HK-2 (cell line): ENCODE measurements around the gene C20orf141.
"Not testable (repeated sequence)": the region's sequence is repeated elsewhere in the genome, so short reads cannot be mapped to it uniquely, and the experiment has no call there.

ENCODE experiments used
- DNase-seq: peaks from one replicate; pipeline ENCODE4 v3.0.0-alpha.2; 2018; ENCODE audit not compliant: unreplicated experiment

Gene C20orf141

DNA sequence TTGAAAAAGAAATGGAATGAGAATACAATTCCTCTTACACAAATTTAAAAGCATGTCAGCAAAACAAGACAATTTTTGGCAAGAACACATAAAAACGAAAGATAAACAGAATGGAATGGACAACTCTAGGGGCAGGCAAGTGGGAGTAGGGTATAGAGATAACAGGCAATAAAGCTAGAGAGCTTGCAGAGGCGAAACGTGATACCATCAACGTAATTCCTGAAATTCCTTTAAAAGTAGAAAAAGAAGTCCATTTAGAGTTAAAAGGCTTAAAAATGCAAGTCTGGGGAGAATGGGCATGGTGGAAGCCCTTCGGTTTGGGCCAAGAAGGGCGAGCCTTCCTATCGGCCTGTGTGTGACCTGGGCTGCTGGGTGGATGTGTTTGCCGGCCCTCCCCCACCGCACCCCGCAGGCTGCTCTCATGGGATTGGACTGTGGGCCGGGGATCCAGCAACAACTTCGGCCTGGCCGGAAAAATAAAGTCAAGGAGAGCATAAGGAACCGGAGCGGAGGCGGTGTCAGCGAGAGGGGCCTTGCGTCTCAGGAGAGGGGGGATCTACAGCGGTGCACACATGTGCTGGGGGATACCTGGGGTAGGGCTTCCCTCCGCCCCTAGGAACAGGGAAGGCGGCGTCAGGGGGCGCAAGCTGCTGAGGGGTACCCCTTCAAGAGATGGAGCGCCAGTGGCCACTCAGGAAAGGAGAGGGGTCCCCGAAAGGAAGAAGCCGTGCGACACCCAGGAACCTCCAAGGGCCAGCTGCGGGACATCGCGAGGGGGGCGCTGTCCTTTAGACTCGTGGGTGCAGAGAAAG lies 5.5 kb downstream of the C20orf141 start:
- no peak for DNase-seq

DNA sequence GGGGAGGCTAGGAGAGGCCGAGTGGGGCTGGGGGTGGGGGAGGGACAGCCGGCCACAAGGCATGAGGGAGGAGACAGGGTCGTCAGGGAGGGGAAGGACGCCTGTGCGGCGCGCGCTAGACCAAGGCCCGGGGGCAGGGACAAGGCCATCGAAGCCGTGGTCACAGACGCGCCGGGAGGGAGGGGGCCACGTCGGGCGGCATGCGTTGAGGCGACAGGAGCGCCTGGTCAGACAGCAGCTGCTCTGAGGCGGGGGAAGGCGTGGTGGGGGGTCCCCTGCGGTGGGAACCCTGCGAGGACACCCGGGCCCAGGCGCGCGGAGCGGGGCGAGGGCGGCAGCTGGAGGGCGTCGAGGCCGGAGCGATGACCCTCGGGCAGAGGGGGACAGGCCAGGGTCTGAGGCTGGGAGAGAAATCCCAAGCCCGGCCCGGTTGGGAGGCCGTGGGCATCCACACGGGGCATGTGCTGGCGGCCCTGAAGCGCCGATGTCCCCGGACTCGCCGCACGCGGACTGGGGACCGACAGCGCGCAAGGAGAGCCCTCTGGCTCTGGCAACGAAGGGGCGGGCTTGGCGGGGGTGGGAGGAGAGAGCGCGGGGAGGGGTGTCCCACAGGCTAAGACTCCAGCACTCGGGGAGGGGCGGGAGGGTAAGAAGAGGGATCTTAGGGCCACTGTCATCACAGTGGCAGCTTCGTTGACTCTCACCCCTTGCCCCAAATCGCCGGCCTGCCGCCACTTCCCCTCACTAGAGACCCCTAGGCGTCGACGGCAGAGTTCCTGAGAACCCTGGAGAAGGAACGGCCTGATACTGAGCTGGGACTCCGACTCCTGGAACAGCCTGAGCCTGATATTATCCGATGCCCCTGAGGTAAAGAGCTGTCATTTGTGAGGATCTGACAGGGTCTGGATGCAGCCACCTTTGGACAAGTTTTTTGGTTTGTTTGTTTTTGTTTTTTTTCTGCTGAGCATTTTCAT lies 6.4 kb downstream of the C20orf141 start:
- DNase-seq = no peak

DNA sequence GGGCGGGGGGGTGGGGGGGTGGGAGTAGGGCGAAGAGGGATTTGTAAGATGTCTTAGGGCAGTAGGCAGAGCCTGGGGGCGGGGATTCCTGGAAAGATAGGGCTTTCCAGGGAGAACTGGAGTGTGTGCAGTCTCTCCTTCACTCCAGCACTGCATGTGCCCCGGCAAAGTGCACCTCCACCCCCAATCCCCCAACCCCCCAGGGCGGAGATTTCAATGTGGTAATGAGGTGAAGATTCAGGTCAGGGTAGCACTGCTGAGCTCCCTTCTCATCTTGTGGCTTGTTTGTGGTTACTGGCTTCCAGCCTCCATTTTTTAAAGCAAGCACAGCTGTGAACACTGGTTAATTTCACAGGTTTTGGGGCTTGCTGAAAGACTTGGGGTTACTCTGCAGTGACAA lies 7.3 kb downstream of the C20orf141 start:
- no peak for DNase-seq

DNA sequence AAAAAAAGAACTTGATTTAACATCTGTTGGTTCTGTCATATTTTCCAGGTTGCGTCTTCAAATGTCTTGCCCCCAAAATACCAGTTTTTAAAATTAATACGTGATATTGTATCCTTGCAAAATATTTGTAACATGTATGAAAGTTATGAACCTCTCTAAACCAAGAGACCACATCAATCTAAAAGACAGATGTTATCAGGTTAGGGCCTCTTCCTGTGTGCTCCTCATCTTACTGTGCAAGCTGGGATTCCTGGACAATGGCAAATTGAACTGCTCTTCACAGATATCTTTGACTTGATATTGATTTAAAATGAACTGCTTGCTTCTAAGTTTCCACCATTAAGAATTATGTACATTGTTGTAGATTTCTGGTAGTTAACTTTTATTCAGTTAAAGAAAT lies 11.0 kb downstream of the C20orf141 start:
- no peak for DNase-seq

DNA sequence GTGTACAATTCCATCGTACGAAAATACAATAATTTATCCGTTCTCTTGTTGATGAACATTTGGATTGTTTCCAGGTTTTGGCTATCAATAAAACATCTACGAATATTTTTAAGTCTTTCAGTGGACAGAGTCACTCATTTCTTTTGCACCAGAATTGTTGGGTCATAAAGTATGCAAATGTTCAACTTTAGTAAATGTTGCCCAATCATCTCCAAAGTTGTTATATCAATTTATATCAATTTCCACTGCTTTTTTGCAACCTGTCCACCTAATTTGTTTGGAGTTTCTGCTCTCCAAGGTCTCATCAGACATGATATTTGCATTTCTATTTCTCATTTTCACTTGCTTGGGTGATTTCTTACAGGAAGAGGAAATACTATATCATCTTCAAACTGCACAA lies 11.9 kb downstream of the C20orf141 start:
- DNase-seq = no peak

DNA sequence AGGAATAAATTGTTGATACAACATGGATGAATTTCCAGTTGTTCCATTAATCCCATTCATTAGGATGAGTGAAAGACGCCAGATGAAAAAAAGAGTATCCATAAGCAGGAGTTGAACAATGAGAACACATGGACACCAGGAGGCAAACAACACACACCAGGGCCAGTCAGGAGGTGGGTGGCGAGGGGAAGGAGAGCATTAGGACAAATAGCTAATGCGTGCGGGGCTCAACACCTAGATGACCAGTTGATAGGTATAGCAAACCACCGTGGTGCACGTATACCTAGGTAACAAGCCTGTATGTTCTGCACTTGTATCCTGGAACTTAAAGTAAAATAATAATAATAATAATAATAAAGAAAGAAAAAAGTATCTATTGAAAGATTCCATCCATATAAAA lies 14.6 kb downstream of the C20orf141 start:
- DNase-seq = no peak

DNA sequence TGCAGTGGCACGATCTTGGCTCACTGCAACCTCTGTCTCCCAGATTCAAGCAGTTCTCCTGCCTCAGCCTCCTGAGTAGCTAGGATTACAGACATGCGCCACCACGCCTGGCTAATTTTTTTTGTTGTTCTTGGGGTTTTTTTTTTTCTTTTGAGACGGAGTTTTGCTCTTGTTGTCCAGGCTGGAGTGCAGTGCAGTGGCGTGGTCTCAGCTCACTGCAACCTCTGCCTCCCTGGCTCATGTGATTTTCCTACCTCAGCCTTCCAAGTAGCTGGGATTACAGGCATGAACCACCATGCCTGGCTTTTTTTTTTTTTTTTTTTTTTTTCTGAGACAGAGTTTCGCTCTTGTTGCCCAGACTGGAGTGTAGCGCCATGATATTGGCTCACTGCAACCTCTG lies 16.4 kb downstream of the C20orf141 start:
- DNase-seq = not testable (repeated sequence)

DNA sequence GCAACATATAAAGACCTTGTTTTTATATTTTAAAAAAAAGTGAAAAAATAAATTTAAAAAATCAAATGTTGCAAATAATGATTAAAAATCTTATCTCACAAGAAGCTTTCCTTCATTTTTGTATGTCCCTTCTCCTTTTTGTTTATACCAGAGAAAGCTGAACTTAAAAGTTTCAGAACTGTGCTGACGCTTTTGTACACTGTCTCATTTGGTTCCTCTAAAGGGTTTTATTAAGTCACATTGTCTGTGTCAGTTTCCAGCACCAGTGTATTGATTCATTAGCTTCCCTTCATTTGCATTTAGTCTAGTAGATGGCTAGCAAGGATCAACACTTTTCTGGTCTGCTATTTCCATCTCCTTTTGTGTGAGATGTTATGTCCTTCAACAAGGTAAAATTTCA lies 19.0 kb downstream of the C20orf141 start:
- DNase-seq = no peak

DNA sequence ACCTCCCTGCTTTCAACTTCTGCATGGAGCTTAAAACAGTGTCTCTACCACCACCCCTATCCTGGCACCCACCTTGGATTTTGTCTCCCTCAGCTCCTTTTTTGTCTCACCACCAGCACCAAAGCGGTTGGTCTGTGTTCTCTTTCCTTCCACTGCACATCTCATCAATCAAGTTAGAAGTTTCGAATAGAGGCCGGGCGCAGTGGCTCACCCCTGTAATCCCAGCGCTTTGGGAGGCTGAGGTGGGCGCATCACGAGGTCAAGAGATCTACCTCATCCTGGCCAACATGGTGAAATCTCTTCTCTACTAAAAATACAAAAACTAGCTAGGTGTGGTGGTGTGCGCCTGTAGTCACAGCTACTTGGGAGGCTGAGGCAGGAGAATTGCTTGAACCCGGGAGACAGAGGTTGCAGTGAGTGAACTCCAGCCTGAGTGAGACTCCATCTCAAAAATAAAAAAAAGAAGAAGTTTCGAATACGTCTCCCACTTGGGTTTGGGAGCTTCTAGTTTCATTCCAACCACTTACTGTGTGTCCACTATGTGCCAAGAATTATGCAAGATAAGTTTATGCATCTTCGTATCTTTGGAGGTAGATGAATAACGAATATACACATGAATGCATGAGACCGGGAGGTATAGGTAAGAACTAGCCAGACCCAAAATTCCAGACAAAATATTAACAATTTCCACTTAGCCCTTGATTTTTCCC lies 19.8 kb downstream of the C20orf141 start:
- DNase-seq = no peak

DNA sequence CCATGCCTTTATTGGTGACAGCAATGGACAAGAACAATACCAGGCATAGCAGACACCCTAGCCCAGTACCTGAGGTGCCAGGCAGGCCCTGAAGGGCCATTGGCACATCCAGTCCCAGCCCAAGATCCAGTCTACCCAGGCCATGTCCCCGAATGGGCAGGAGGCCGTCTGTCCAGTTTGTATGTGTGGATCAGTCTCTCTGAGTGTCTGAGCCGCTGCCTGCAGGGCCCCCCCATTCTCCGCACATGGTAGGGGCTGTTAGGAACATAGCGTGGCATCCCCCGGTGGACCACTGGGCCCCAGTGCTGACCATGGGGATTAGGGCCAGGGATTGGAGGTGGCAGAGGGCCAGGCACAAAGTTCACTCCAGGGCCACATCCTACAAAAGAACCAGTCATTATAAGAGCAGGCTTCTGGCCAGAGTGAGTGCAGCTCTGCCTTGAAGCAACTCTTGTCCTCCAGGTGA lies 20.6 kb downstream of the C20orf141 start:
- no peak for DNase-seq

DNA sequence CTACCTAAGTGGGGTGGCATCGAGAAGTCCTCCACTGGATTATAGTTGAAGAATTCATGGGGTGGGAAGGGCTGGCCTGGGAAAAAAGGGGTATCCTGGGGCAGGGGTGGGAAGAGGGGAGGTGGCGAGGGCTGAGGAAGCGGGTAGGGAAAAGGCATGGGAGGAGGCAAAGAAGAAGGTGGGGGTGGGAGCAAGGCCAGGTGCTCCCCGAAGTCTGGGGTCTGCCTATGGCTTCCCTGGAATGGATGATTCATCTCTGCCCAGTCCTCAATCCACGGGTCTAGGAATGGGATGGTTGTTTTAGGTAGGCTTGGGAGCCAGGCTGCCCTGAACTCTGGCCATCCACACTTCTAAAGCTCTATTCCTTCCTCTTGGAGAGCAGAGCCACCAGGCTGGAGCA lies 21.2 kb downstream of the C20orf141 start:
- no peak for DNase-seq

DNA sequence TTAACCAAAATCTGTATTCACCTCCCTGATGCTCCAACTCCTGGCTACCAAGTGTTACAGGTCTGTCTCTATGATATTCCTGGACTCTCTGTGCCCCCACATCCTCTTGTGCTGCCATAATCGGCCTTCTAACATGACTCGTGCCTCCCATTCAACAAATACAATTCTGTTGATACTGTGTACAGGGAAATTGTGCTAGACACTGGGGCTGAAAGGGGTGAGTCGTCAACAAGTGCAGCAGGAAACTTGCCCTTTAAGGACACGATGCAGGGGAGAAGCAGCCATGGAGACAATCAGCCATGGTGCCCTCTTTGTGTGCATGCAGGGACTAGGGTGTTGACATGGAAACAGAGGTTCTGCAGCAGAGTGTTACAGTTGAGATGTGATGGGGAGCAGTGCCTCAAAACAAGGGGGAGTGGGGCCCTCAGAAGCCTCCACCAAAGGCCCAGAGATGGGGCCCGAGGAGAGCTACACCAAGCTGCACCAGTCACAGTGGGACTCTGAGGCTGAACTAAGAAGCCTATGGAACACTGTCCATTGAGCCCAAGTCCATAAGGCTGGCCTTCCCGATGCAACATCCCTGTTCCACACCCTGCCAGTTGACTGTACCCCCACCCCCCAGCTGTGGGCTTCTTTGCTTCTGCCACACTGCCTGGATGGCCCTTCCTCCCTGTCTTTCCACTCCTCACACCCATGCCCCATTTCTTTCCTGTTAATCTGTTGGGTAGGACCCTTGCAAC lies 22.6 kb downstream of the C20orf141 start:
- DNase-seq = no peak

DNA sequence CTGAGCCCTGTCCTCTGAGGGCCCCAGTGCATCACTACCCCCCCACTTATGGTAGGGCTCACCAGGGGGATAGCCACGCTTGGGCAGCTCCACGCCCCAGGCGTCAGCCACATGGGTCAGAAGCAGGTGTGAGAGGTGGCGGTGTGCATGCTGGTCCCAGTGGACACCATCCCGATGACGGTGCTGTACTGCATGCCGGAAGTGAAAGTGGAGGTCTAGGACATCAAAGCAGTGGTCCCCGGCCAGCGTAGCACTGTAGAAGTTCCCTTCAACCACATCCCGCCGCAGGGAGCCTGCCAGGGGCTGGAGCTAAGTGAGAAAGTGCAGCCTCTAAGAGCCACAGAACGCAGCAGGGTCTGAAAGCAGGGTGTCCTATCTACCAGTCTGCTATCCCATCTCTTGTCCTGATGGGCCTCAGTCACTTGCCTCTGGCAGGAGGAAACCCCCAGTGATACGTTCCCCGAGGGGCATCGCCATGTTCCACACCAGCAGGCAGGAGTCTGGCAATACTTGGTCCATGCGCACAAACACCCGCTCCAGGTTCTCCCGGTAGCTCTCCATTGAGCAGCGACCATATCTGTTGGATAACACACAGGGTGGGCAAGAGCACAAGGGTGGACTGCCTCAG lies 23.5 kb downstream of the C20orf141 start:
- DNase-seq = no peak

DNA sequence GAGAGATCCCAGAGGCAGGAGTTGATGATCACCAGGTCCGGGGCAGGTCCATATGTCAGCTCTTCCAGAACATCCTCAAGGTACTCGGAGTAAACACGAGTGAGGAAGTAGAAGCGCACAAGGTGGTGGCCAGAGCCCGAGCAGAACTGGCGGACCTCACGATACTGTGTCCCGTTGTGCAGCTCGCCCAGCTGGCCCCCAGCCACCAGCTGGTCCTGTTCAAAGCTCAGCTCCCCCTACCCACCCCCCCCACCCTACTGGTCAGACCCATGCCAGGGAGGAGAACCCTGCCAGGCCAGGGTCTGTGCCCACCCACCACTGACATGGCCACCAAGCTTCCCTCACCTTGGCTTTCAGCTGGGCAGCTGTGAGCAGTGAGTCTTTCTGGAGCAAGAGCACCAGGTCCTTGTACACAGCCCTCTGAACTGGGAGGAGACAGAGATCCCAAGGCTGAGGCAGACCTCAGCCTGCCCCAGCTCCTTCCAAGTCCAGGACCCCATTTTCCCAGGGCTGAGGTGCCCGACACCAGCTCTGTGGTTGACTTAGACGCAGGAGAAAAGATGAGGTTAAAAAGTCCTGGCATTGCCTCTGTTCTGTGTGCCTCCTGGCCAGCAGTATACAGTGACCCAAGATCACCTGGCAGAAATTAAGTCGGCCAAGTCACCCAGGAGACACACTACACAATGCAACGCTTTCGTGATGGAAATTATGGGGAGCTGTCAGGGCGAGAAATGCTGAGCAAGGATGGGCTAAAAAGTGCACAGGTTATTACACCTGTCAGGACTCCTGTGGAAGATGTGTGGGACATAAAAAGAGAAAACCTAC lies 24.3 kb downstream of the C20orf141 start:
- no peak for DNase-seq

DNA sequence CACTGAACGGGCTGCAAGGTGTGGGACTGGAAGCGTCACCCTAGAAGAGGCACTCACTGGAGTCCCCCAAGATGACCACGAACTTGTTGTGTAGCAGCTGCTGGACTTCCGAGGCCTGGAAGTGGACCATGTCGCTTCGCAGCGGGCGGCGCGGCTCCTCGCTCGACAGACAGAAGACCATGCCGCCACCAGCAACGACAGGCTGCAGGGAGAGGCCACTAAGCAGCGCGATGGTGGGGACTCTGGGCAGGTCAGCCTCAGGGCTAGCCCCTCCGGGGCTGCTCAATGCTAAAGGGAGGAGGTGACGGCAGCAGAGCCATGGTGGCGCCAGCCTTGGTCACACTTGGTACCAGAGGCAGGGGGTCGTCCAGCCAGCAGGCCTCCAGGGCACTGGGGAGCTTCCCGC lies 24.9 kb downstream of the C20orf141 start:
- no peak for DNase-seq

DNA sequence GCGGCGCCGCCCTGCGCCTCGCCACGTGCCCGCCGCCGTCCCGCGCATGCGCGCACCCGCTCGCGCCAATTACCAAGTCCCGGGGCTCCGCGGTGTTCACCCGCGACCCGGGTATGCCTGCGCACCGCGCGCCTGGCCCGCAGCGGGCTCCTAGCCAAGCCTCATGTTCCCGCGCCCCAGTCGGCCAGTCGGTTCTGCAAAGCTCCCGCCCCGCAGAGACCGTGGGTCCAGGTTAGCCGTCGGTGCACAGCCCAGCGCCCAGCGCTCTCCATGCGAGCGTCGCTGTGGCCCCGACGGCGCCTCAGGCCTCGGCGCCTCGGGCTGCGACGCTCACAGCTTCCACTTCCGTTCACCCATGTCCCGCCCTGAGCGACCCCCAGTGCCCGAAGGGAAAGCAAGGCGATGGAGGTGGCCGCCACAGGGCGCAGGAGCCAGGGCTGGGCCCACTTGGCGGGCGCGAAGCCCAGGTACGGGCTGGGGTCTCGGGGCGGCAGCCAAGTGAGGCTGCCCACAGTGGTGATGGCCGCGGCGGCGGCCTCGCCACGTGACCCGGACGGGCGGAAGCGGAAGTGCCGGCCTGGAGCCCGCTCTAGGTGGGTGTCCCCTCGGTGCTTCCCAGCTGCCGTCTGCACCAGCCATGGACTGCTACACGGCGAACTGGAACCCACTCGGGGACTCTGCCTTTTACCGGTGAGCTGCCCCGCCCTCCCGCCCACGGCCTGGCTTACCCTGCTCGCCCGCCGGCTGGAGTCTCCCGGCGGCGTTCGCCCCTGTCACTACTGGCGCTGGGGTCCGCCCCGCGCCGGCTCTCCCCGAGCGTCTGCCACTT lies 25.6 kb downstream of the C20orf141 start, which contains the start of the genes PCED1A and VPS16:
TSS of gene PCED1A (minus strand) at position 518 of the 829 bp plus-strand sequence. CDS start 743 bp downstream, outside the sequence.
TSS of gene VPS16 (plus strand) at position 608 of the 829 bp plus-strand sequence. CDS start at position 638, 30 bp downstream.
- peak; percentile 92 for DNase-seq

DNA sequence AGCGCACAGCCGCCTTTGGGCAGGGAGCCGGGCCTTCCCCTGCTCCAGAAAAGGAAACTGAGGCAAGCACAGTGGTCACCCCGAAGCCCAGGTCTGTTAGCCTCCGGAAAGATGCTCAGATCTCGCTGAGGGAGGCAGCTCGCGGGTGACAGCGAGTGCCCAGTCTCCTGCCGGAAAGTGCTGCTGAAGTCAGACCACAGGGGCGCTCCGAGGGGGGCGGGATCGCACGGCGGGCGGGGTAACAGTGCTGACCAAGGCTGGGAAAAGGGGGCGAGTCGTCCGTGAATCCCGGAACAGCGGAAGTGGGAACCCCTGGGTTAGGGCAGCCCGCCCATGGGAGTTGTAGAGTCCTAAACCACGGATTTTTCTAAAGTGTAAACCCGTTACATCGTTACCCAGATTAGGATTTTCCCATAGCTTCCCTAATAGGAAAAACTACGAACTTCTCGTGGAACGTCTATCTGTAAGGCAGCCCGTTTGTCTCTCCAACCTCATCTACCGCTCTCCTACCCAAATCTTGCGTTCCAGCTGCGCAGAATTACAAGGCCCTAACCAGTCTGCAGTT lies 26.3 kb downstream of the C20orf141 start:
- DNase-seq = peak; percentile 85

DNA sequence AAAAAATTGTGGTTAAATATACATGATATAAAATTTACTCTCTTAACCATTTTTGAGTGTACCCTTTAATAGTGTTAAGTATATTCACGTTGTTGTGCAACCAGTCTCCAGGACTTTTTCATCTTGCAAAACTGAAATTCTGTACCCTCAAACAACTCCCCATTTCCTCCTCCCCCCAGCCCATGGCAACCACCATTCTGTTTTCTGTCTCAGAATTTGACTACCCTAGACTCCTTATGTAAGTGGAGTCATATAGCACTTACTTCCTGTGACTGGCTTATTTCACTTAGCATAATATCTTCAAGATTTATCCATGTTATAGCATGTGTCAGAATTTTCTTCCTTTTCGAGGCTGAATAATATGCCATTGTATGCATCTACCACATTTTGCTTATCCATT lies 30.8 kb downstream of the C20orf141 start:
- no peak for DNase-seq
